Endodermal cell (in vitro differentiated cells): ENCODE results near the gene SLC4A8. TPM values are rescaled to one million over a fixed set of nuclear protein-coding genes. Genes with fewer than 3 reads are reported as not detected.

ENCODE experiments used
- DNase-seq: peaks from one replicate; pipeline ENCODE4 v3.0.0-alpha.2; 2017
- H3K27ac ChIP-seq: 2 replicates; pipeline ENCODE4 v1.5.1; 2013; ENCODE audit warnings: mild to moderate bottlenecking, low read depth, low read length, moderate library complexity
- H3K27me3 ChIP-seq: 2 replicates; pipeline ENCODE4 v1.6.1; 2013; ENCODE audit warnings: mild to moderate bottlenecking, low read length, moderate library complexity; ENCODE audit not compliant: insufficient read depth, control insufficient read depth, poor library complexity, severe bottlenecking
- H3K36me3 ChIP-seq: 2 replicates; pipeline ENCODE4 v1.7.0; 2013; ENCODE audit warnings: mild to moderate bottlenecking, low read length, moderate library complexity; ENCODE audit not compliant: control insufficient read depth, insufficient read depth
- H3K4me1 ChIP-seq: one replicate; pipeline ENCODE4 v1.7.0; 2013; ENCODE audit warnings: low read length; ENCODE audit not compliant: control insufficient read depth, insufficient read depth
- H3K4me3 ChIP-seq: 2 replicates; pipeline ENCODE4 v1.5.1; 2013; ENCODE audit warnings: mild to moderate bottlenecking, low read length, moderate library complexity
- H3K9ac ChIP-seq: 2 replicates; pipeline ENCODE4 v1.6.1; 2013; ENCODE audit warnings: mild to moderate bottlenecking, low read length, moderate library complexity; ENCODE audit not compliant: poor library complexity, severe bottlenecking; ENCODE audit errors: extremely low read depth
- H3K9me3 ChIP-seq: 2 replicates; pipeline ENCODE4 v1.6.1; 2013; ENCODE audit warnings: mild to moderate bottlenecking, low read length, moderate library complexity; ENCODE audit not compliant: control insufficient read depth
- H3K27ac Mint-ChIP-seq: 2 replicates; pipeline ENCODE4 v1.8.0; 2020; ENCODE audit warnings: mixed read lengths
- H3K27me3 Mint-ChIP-seq: 2 replicates; pipeline ENCODE4 v1.8.0; 2021; ENCODE audit warnings: mild to moderate bottlenecking, mixed read lengths; ENCODE audit not compliant: insufficient read depth
- H3K36me3 Mint-ChIP-seq: 2 replicates; pipeline ENCODE4 v1.8.0; 2020; ENCODE audit warnings: low read depth, mixed read lengths
- H3K4me1 Mint-ChIP-seq: 2 replicates; pipeline ENCODE4 v1.8.0; 2020; ENCODE audit warnings: mixed read lengths
- H3K4me3 Mint-ChIP-seq: 2 replicates; pipeline ENCODE4 v1.8.0; 2020; ENCODE audit warnings: mild to moderate bottlenecking, moderate library complexity, mixed read lengths
- H3K9me3 Mint-ChIP-seq: 2 replicates; pipeline ENCODE4 v1.8.0; 2020; ENCODE audit warnings: mild to moderate bottlenecking, mixed read lengths
- CTCF ChIP-seq: fragments of 200-600 bp; sonication (generic); conservative IDR thresholded peaks from 2 replicates; pipeline ENCODE4 v1.5.0; 2021; ENCODE audit warnings: antibody characterized with exemption, mild to moderate bottlenecking
- WGBS, 2 experiments: methylation state at CpG; one replicate each; pipeline versions ENCODE4 v1.1.5 to v1.1.7; 2013; ENCODE audit warnings: missing lambda C conversion rate in 2 of 2, mixed read lengths in 1 of 2; ENCODE audit not compliant: insufficient coverage in 1 of 2, insufficient read length in 1 of 2; 5-methylcytosine and 5-hydroxymethylcytosine counted together
- total RNA-seq, 2 donors: library from RNA; stranded (reverse); fragmentation: NEBNext Ultra II Directional in 1 of 2; extraction: Animal tissue kit (Norgen Biotek cat#: 25700) in 1 of 2; gene quantifications; 2 replicates in 1 of 2; 3 replicates in 1 of 2; pipeline ENCODE4 v1.2.1, GENCODE V29; 2021

SLC4A8 gene
- total RNA-seq, 2 donors from 2014 or later: 25.8 to 26.4 TPM

DNA sequence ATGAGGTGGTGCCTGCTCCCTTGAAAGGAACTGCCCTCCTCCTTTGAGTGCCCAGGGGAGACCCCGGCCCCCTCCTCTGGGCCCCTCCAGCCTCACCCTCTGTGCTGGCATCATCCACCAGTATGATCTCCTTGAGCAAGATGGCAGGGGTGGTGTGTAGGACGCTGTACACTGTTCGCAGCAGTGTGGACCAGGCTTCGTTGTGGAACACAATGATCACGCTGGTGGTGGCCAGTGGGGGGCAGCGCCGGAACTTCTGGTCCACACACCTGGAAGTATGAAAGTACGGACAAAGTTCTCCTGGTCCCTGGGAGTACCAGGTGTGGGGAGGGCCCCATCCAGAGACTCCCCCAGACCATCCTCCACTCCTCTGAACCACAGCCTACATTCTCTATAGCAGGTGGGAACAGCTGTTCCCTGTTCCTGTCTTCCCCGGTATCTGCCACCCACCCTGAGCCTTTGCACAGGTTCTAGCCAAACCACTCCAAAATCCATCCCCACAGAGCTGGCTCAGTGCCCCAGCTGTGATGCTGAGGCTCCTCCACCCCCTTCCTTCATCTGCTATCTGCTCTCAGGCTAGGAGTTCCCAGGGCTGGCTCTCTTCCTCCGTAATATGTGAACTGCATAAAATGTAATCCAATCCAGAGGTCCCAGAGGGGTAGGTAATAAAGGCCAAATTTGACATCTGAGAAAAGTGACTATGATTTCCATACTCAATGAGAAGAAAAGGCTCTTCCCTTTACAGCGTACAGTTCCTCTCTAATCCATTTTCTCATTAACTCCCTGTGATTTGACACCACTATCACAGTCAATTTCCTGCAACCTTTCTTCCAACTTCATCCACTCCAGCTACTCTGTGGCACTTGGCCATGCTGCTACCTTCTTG is 47.3 kb upstream of the SLC4A8 start:
- Histone ChIP-seq H3K27me3 (no peaks in the 10 kb centered on the region), H3K9ac (no peak overlapping the region), H3K27ac (no peak overlapping the region), H3K9me3 (no peaks in the 10 kb centered on the region), H3K4me1 (peaks cover 4% of the 10 kb centered on the region), H3K36me3 (peaks cover 32% of the 10 kb centered on the region), H3K4me3 (no peak overlapping the region)
- 93 to 100% methylated on average over 3 to 11 of the region's 11 CpGs for WGBS, 2 experiments
- Mint-ChIP-seq H3K27ac (no peak overlapping the region), H3K4me3 (no peak overlapping the region), H3K4me1 (peaks cover 9% of the 10 kb centered on the region), H3K27me3 (no peaks in the 10 kb centered on the region), H3K36me3 (peaks cover 47% of the 10 kb centered on the region), H3K9me3 (no peaks in the 10 kb centered on the region)
- no peak for DNase-seq
- TF ChIP-seq CTCF: peak; percentile 47

GRCh38 chr12:51378749-51379148 is 45.9 kb upstream of the SLC4A8 start:
- Histone ChIP-seq H3K4me3 (no peak overlapping the region), H3K9me3 (no peaks in the 10 kb centered on the region), H3K27ac (no peak overlapping the region), H3K9ac (no peak overlapping the region), H3K4me1 (peaks cover 8% of the 10 kb centered on the region), H3K27me3 (no peaks in the 10 kb centered on the region), H3K36me3 (peaks cover 22% of the 10 kb centered on the region)
- 98% methylated on average over 2 of the region's 2 CpGs; no CpG with 5 or more reads in 1 of the 2 experiments for WGBS, 2 experiments
- Mint-ChIP-seq H3K27me3 (no peaks in the 10 kb centered on the region), H3K36me3 (peaks cover 35% of the 10 kb centered on the region), H3K27ac (no peak overlapping the region), H3K4me1 (peaks cover 21% of the 10 kb centered on the region), H3K4me3 (no peak overlapping the region), H3K9me3 (no peaks in the 10 kb centered on the region)
- DNase-seq: no peak
- TF ChIP-seq CTCF: peak; percentile 21

DNA sequence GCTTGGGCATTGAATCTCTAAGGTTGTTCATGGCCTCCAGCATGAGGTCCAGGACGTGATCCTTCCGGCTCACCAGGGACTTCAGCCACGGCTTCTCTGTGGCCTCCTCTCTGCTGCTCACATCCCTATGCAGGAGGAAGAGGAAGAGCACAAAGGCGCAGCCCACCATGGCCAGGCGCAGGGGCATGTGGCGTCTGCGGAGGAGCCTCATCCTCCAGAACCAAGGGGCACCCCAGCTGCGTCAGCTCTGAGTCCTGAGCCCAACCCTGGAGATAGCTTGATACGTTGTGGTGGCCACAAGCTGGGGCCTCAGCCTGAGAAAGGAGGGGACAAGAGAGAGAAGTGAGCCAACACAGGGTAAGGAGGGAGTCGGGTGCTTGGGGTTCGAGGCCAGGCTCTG is 45.1 kb upstream of the SLC4A8 start:
- no peak overlapping the region for H3K27ac Mint-ChIP-seq
- Histone ChIP-seq H3K27ac (no peak overlapping the region), H3K36me3 (peaks cover 22% of the 10 kb centered on the region), H3K9me3 (no peaks in the 10 kb centered on the region), H3K9ac (no peak overlapping the region), H3K4me3 (no peak overlapping the region), H3K27me3 (no peaks in the 10 kb centered on the region), H3K4me1 (peaks cover 9% of the 10 kb centered on the region)
- peaks cover 26% of the 10 kb centered on the region for H3K4me1 Mint-ChIP-seq
- H3K4me3 Mint-ChIP-seq: no peak overlapping the region
- H3K9me3 Mint-ChIP-seq: no peaks in the 10 kb centered on the region
- H3K27me3 Mint-ChIP-seq: no peaks in the 10 kb centered on the region
- no peak for DNase-seq
- WGBS, 2 experiments: 94 to 95% methylated on average over 9 to 11 of the region's 11 CpGs
- no peak for TF ChIP-seq CTCF
- H3K36me3 Mint-ChIP-seq: peaks cover 35% of the 10 kb centered on the region
